Hepatocyte (in vitro differentiated cells): Measurements from ENCODE around the gene COL7A1.

Experiments used
- EZH2 ChIP-seq: fragments of 200-600 bp; sonication (generic); IDR thresholded peaks from 2 replicates; pipeline ENCODE4 v1.6.1; 2016; ENCODE audit warnings: antibody characterized with exemption, mild to moderate bottlenecking, borderline replicate concordance
- EZH2phosphoT487 ChIP-seq: fragments of 200-600 bp; sonication (generic); IDR thresholded peaks from one replicate; pipeline ENCODE4 v1.6.1; 2018; ENCODE audit warnings: antibody characterized with exemption, mild to moderate bottlenecking, low read depth, moderate library complexity; ENCODE audit not compliant: unreplicated experiment, severe bottlenecking
- TF ChIP-seq, protein P1 (sequence below): fragments of 200-600 bp; sonication (generic); IDR thresholded peaks from 2 replicates; pipeline ENCODE4 v1.5.1; 2016; ENCODE audit warnings: antibody characterized with exemption, mild to moderate bottlenecking; ENCODE audit not compliant: poor library complexity

- TF ChIP-seq, protein P1, sequence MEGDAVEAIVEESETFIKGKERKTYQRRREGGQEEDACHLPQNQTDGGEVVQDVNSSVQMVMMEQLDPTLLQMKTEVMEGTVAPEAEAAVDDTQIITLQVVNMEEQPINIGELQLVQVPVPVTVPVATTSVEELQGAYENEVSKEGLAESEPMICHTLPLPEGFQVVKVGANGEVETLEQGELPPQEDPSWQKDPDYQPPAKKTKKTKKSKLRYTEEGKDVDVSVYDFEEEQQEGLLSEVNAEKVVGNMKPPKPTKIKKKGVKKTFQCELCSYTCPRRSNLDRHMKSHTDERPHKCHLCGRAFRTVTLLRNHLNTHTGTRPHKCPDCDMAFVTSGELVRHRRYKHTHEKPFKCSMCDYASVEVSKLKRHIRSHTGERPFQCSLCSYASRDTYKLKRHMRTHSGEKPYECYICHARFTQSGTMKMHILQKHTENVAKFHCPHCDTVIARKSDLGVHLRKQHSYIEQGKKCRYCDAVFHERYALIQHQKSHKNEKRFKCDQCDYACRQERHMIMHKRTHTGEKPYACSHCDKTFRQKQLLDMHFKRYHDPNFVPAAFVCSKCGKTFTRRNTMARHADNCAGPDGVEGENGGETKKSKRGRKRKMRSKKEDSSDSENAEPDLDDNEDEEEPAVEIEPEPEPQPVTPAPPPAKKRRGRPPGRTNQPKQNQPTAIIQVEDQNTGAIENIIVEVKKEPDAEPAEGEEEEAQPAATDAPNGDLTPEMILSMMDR, result no peak
- TF ChIP-seq EZH2phosphoT487 (no peak), EZH2 (no peak)
These were observed 1.7 kb upstream of the COL7A1 start for GRCh38 chr3:48596676-48597407.
